Colonic mucosa (tissue), 4 donors: ENCODE measurements around the gene MOSMO. TPM values are rescaled to one million over a fixed set of nuclear protein-coding genes. Genes with fewer than 3 reads are reported as not detected.
"Not testable (repeated sequence)": the region's sequence is repeated elsewhere in the genome, so short reads cannot be mapped to it uniquely, and the experiment has no call there.

Experiments used
- DNase-seq: peaks from one replicate; pipeline ENCODE4 v3.0.0-alpha.2; 2020
- H3K27ac ChIP-seq: fragments of 200-600 bp; one replicate; pipeline ENCODE4 v1.8.0; 2021
- H3K27me3 ChIP-seq: fragments of 200-600 bp; one replicate; pipeline ENCODE4 v1.8.0; 2021
- H3K36me3 ChIP-seq: fragments of 200-600 bp; one replicate; pipeline ENCODE4 v1.8.0; 2021
- H3K4me1 ChIP-seq: fragments of 200-600 bp; one replicate; pipeline ENCODE4 v1.8.0; 2021; ENCODE audit warnings: mild to moderate bottlenecking
- H3K4me3 ChIP-seq: fragments of 200-600 bp; one replicate; pipeline ENCODE4 v1.8.0; 2021
- H3K9ac ChIP-seq, 2 donors: one replicate each; pipeline ENCODE4 v1.7.0; 2013; ENCODE audit warnings: control low read depth in 2 of 2, low read depth in 2 of 2, low read length in 2 of 2
- H3K9me3 ChIP-seq: fragments of 200-600 bp; one replicate; pipeline ENCODE4 v1.8.0; 2021
- CTCF ChIP-seq: fragments of 200-600 bp; IDR thresholded peaks from one replicate; pipeline ENCODE4 v1.8.0; 2022; ENCODE audit warnings: antibody characterized with exemption, mild to moderate bottlenecking
- intact Hi-C: fragments of 100-400 bp; cut with DNase I; formaldehyde crosslinking; loops from one replicate; pipeline ENCODE4 v1.14.1; 2022
- total RNA-seq, 2 donors: library from RNA; stranded (reverse); fragmentation: NEBNext Ultra II Directional in 1 of 2; extraction: Animal tissue kit (Norgen Biotek cat#: 25700) in 1 of 2; gene quantifications; one replicate each; pipeline ENCODE4 v1.2.1, GENCODE V29; 2021
- donor health status: healthy.
- donor health status: DM: no; HTN: no; CAD: no.
- donor health status: DM: no; HTN: no; CAD: no.

Gene MOSMO
- total RNA-seq, 2 donors from 2014 or later, result 6.4 to 9.2 TPM

GRCh38 chr16:22016927-22017326, 9.0 kb downstream of the MOSMO start:
- Histone ChIP-seq H3K9me3 (no peaks in the 10 kb centered on the region), H3K4me3 (no peak overlapping the region), H3K27me3 (no peaks in the 10 kb centered on the region), H3K4me1 (peaks cover 4% of the 10 kb centered on the region), H3K9ac (no peak overlapping the region), H3K27ac (no peak overlapping the region), H3K36me3 (no peaks in the 10 kb centered on the region)
- intact Hi-C loops, result no loop called here
- no peak for TF ChIP-seq CTCF
- DNase-seq, result no peak

- H3K4me1 ChIP-seq, result peaks cover 4% of the 10 kb centered on the region
- H3K9me3 ChIP-seq, result no peaks in the 10 kb centered on the region
- no peaks in the 10 kb centered on the region for H3K36me3 ChIP-seq
- no peak for DNase-seq
- intact Hi-C loops, result no loop called here
- H3K9ac ChIP-seq, result no peak overlapping the region
- no peaks in the 10 kb centered on the region for H3K27me3 ChIP-seq
- H3K27ac ChIP-seq, result no peak overlapping the region
- no peak overlapping the region for H3K4me3 ChIP-seq
- no peak for TF ChIP-seq CTCF
Observed at GRCh38 chr16:22018559-22018958, 10.6 kb downstream of the MOSMO start.

- DNase-seq, result no peak
- no peaks in the 10 kb centered on the region for H3K9me3 ChIP-seq
- no peak overlapping the region for H3K4me3 ChIP-seq
- TF ChIP-seq CTCF, result no peak
- intact Hi-C loops, result no loop called here
- H3K9ac ChIP-seq, result no peak overlapping the region
- H3K4me1 ChIP-seq, result no peaks in the 10 kb centered on the region
- H3K27me3 ChIP-seq, result no peaks in the 10 kb centered on the region
- no peak overlapping the region for H3K27ac ChIP-seq
- no peaks in the 10 kb centered on the region for H3K36me3 ChIP-seq
Observed at GRCh38 chr16:22022151-22022550, 14.2 kb downstream of the MOSMO start.

GRCh38 chr16:22023505-22023904, 15.6 kb downstream of the MOSMO start:
- H3K27me3 ChIP-seq, result no peaks in the 10 kb centered on the region
- H3K36me3 ChIP-seq, result no peaks in the 10 kb centered on the region
- no peak overlapping the region for H3K9ac ChIP-seq
- TF ChIP-seq CTCF, result no peak
- no peak overlapping the region for H3K4me3 ChIP-seq
- H3K9me3 ChIP-seq, result no peaks in the 10 kb centered on the region
- intact Hi-C loops, result no loop called here
- no peak overlapping the region for H3K27ac ChIP-seq
- no peak for DNase-seq
- H3K4me1 ChIP-seq, result no peaks in the 10 kb centered on the region

- intact Hi-C loops, H3K27me3 ChIP-seq, H3K4me3 ChIP-seq, H3K27ac ChIP-seq, H3K9ac ChIP-seq, DNase-seq, H3K4me1 ChIP-seq, H3K9me3 ChIP-seq, H3K36me3 ChIP-seq: not testable (repeated sequence)
Observed at GRCh38 chr16:22024785-22025184, 16.9 kb downstream of the MOSMO start.

GRCh38 chr16:22027633-22028032, 19.7 kb downstream of the MOSMO start:
- no peak overlapping the region for H3K4me3 ChIP-seq
- H3K4me1 ChIP-seq, result no peaks in the 10 kb centered on the region
- H3K27me3 ChIP-seq, result no peaks in the 10 kb centered on the region
- no peak for DNase-seq
- no peaks in the 10 kb centered on the region for H3K36me3 ChIP-seq
- no peak overlapping the region for H3K9ac ChIP-seq
- H3K27ac ChIP-seq, result no peak overlapping the region
- intact Hi-C loops, result no loop called here
- no peak for TF ChIP-seq CTCF
- no peaks in the 10 kb centered on the region for H3K9me3 ChIP-seq
